IMR-90 (cell line): Measurements from ENCODE around the gene MAML3. TPM values are rescaled to one million over a fixed set of nuclear protein-coding genes. Genes with fewer than 3 reads are reported as not detected.

Experiments
- ATAC-seq: fragments of 200-7000 bp; cut with Tn5 transposase; 2 replicates; pipeline ENCODE4 v1.9.1; 2020; ENCODE audit warnings: low read depth, mild to moderate bottlenecking, moderate library complexity
- BruUV-seq: library from RNA; stranded (reverse); fragments of 400-500 nt; replicated peaks from 2 replicates; lab custom pipeline; 2021; lab: Mats Ljungman, UMichigan
- CTCF ChIA-PET: fragments of 300-600 bp; formaldehyde crosslinking; extraction: SDS; loops from one replicate; lab custom pipeline; 2021; ENCODE audit warnings: antibody characterized with exemption; lab: Yijun Ruan, JAX
- POLR2A ChIA-PET: fragments of 300-600 bp; sonication (Branson Sonifier 250); formaldehyde crosslinking; loops from one replicate; lab custom pipeline; 2022; ENCODE audit warnings: antibody characterized with exemption; ENCODE audit not compliant: unreplicated experiment; lab: Charles Lee
- DNase-seq: peaks from one replicate; pipeline ENCODE4 v3.0.0; 2013
- H2AFZ ChIP-seq: replicated peaks from 2 replicates; pipeline ENCODE3; 2013; ENCODE audit warnings: low read length, mild to moderate bottlenecking; ENCODE audit not compliant: poor library complexity
- H2AK5ac ChIP-seq: 2 replicates; pipeline ENCODE4 v1.6.1; 2013; ENCODE audit warnings: low read depth, low read length, inconsistent platforms
- H2AK9ac ChIP-seq: replicated peaks from 2 replicates; pipeline ENCODE3; 2013; ENCODE audit warnings: mild to moderate bottlenecking, low read depth, low read length, moderate library complexity; ENCODE audit not compliant: poor library complexity
- H2BK120ac ChIP-seq: 2 replicates; pipeline ENCODE4 v1.6.1; 2013; ENCODE audit warnings: low read depth, low read length, inconsistent platforms
- H2BK15ac ChIP-seq: 3 replicates; pipeline ENCODE4 v1.6.1; 2013; ENCODE audit warnings: low read depth, low read length, inconsistent platforms
- H2BK20ac ChIP-seq: 2 replicates; pipeline ENCODE4 v1.6.1; 2013; ENCODE audit warnings: low read depth, mild to moderate bottlenecking, inconsistent platforms, low read length, moderate library complexity
- H2BK5ac ChIP-seq: 2 replicates; pipeline ENCODE4 v1.6.1; 2013; ENCODE audit warnings: mild to moderate bottlenecking, low read depth, low read length, inconsistent platforms; ENCODE audit not compliant: poor library complexity, severe bottlenecking
- H3K14ac ChIP-seq: replicated peaks from 2 replicates; pipeline ENCODE4 v1.6.1; 2013; ENCODE audit warnings: low read depth, low read length, inconsistent platforms
- H3K18ac ChIP-seq: 2 replicates; pipeline ENCODE4 v1.6.1; 2013; ENCODE audit warnings: low read depth, low read length, control low read depth
- H3K23ac ChIP-seq: 2 replicates; pipeline ENCODE4 v1.6.1; 2013; ENCODE audit warnings: low read depth, low read length, inconsistent platforms
- H3K27ac ChIP-seq: 2 replicates; pipeline ENCODE4 v1.5.1; 2013; ENCODE audit warnings: mild to moderate bottlenecking, control low read depth, low read length; ENCODE audit not compliant: insufficient read depth
- H3K27me3 ChIP-seq: 2 replicates; pipeline ENCODE4 v1.6.1; 2013; ENCODE audit warnings: low read length; ENCODE audit not compliant: control insufficient read depth, insufficient read depth
- H3K36me3 ChIP-seq: 2 replicates; pipeline ENCODE4 v1.6.1; 2013; ENCODE audit warnings: low read length, mixed read lengths; ENCODE audit not compliant: control insufficient read depth, insufficient read depth
- H3K4ac ChIP-seq: 2 replicates; pipeline ENCODE4 v1.6.1; 2013; ENCODE audit warnings: low read depth, low read length, inconsistent platforms
- H3K4me1 ChIP-seq: 2 replicates; pipeline ENCODE4 v1.6.1; 2013; ENCODE audit warnings: low read length, mixed read lengths; ENCODE audit not compliant: control insufficient read depth, insufficient read depth
- H3K4me2 ChIP-seq: 2 replicates; pipeline ENCODE4 v1.6.1; 2013; ENCODE audit warnings: low read depth, mild to moderate bottlenecking, control low read depth, low read length, moderate library complexity
- H3K4me3 ChIP-seq: 2 replicates; pipeline ENCODE4 v1.5.1; 2013; ENCODE audit warnings: low read depth, mild to moderate bottlenecking, control low read depth, low read length, moderate library complexity; ENCODE audit not compliant: insufficient read depth
- H3K56ac ChIP-seq: 2 replicates; pipeline ENCODE4 v1.6.1; 2013; ENCODE audit warnings: low read length, inconsistent platforms; ENCODE audit not compliant: insufficient read depth; ENCODE audit errors: extremely low read depth
- H3K79me1 ChIP-seq, 2 experiments: 2 replicates each; pipeline ENCODE4 v1.6.1; 2013; ENCODE audit warnings: low read length in 2 of 2, inconsistent platforms in 1 of 2, low read depth in 1 of 2
- H3K9ac ChIP-seq: 2 replicates; pipeline ENCODE4 v1.6.1; 2013; ENCODE audit warnings: low read depth, low read length, control low read depth
- H3K9me1 ChIP-seq: 2 replicates; pipeline ENCODE4 v1.6.1; 2013; ENCODE audit warnings: low read length, inconsistent platforms; ENCODE audit not compliant: insufficient read depth
- H3K9me3 ChIP-seq: 2 replicates; pipeline ENCODE4 v1.6.1; 2013; ENCODE audit warnings: low read length; ENCODE audit not compliant: control insufficient read depth, insufficient read depth
- H4K20me1 ChIP-seq: 2 replicates; pipeline ENCODE4 v1.6.1; 2013; ENCODE audit warnings: low read length, inconsistent platforms; ENCODE audit not compliant: insufficient read depth
- H4K5ac ChIP-seq: 2 replicates; pipeline ENCODE4 v1.6.1; 2013; ENCODE audit warnings: mild to moderate bottlenecking, low read depth, low read length, control low read depth
- H4K8ac ChIP-seq, 2 experiments: 2 replicates each; pipeline ENCODE4 v1.6.1; 2013; ENCODE audit warnings: low read depth in 2 of 2, low read length in 2 of 2, control low read depth in 1 of 2, inconsistent platforms in 1 of 2
- H4K91ac ChIP-seq: 2 replicates; pipeline ENCODE4 v1.6.1; 2013; ENCODE audit warnings: low read depth, low read length, inconsistent platforms; ENCODE audit not compliant: insufficient read depth
- FOS ChIP-seq: fragments of 150-350 bp; IDR thresholded peaks from 2 replicates; pipeline ENCODE4 v1.6.1; 2016; ENCODE audit warnings: low read depth, low read length
- NFE2L2 ChIP-seq: fragments of 150-350 bp; IDR thresholded peaks from 2 replicates; pipeline ENCODE4 v1.6.1; 2016; ENCODE audit warnings: low read depth, mild to moderate bottlenecking, low read length
- WGBS, 2 experiments: methylation state at CpG; one replicate each; pipeline versions ENCODE4 v1.1.5 to v1.1.7; 2013; ENCODE audit warnings: missing lambda C conversion rate in 2 of 2; ENCODE audit not compliant: insufficient read length in 1 of 2; ENCODE audit errors: extremely low coverage in 2 of 2; 5-methylcytosine and 5-hydroxymethylcytosine counted together
- dilution Hi-C: fragments of 300-500 bp; cut with HindIII; formaldehyde crosslinking; loops from one replicate; pipeline ENCODE4 v1.14.3; 2018; ENCODE audit warnings: low sequenced_read_pairs; ENCODE audit not compliant: unreplicated experiment
- in situ Hi-C: fragments of 300-500 bp; cut with MboI; formaldehyde crosslinking; loops from 3 replicates; pipeline ENCODE4 v1.14.3; 2019; ENCODE audit warnings: low sequenced_read_pairs, inconsistent platforms, mixed read lengths
- intact Hi-C: fragments of 100-400 bp; cut with micrococcal nuclease; formaldehyde crosslinking; loops from 2 replicates; pipeline ENCODE4 v1.10.0; 2022
- polyA plus RNA-seq, 3 experiments: library from polyadenylated mRNA; depleted of rRNA; stranded (reverse); fragments of >200 nt; gene quantifications; 2 replicates each; pipeline ENCODE4 v1.2.3, GENCODE V29; 2012; ENCODE audit warnings: low replicate concordance in 1 of 3
- total RNA-seq: library from RNA; depleted of rRNA; stranded (reverse); fragments of >200 nt; gene quantifications from 2 replicates; pipeline ENCODE4 v1.2.3, GENCODE V29; 2012

Gene MAML3
- total and polyA plus RNA-seq, 2 of the 4 experiments (the other 2 are of a cell fraction): 0.90 to 1.7 TPM

DNA sequence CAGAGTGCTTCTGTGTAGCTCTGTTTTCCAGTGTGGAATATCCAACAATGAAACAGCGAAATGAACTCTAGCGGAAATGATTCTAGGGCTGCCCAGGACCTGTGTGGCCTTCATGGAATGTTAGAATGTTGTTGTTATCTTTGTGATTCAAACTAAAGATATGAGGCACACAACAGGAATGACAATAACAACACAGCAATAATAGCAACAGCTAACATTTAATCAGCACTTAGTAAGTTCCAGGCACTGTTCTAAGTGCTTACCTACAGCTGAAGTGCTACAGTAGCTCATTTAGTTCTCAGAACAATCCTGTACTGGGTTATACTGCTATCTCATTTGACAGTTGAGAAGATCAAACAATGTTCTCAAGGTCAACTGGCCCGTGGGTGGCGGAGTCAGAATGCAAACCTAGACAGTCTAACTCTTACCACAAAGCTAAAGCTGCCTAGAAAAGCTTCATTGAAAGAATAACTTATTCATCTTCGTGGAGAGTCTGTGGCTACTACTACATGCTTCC lies 63.7 kb downstream of the MAML3 start:
- Histone ChIP-seq H3K4me1 (peaks cover 32% of the 10 kb centered on the region), H2BK5ac (peak overlapping the region; percentile 27), H2BK15ac (peak overlapping the region; percentile 29; the same call in 2 of the 3 replicates), H3K4me2 (no peak overlapping the region), H3K4ac (peak overlapping the region; percentile 6), H4K5ac (no peak overlapping the region; the same call in 1 of the 2 replicates), H2BK20ac (0 out of 2 replicates have a peak overlapping the region, but pooled peaks have one; percentile 52), H2AK9ac (no peak overlapping the region), H3K18ac (peak overlapping the region; percentile 24; the same call in 1 of the 2 replicates), H3K9ac (no peak overlapping the region), H2AK5ac (no peak overlapping the region), H3K14ac (peak overlapping the region; percentile 58; the same call in 1 of the 2 replicates), H3K23ac (no peak overlapping the region), H3K9me3 (no peaks in the 10 kb centered on the region), H4K91ac (peak overlapping the region; percentile 43; the same call in 1 of the 2 replicates), H3K9me1 (peaks cover 19% of the 10 kb centered on the region), H3K36me3 (no peaks in the 10 kb centered on the region), H2AFZ (no peak overlapping the region), H2BK120ac (peak overlapping the region; percentile 66), H3K79me1 (peaks cover 8 to 48% of the 10 kb centered on the region in 2 experiments; a peak in 3 of 4 replicates), H4K20me1 (no peaks in the 10 kb centered on the region), H3K27me3 (no peaks in the 10 kb centered on the region), H3K4me3 (no peak overlapping the region), H3K56ac (no peak overlapping the region), H4K8ac (0 out of 4 replicates have a peak overlapping the region, but pooled peaks of 1 of the 2 experiments have one; percentile 1), H3K27ac (no peak overlapping the region)
- intact Hi-C loops (loop anchor here (1.0 kb wide), 1 partner anchor 52 kb away; no protein-coding TSS in a partner anchor), dilution Hi-C loops (no loop called here), in situ Hi-C loops (no loop called here)
- ChIA-PET CTCF (no interaction called here), POLR2A (no interaction called here)
- ATAC-seq (0 out of 2 replicates have a peak, but pooled peaks have one; percentile 6), DNase-seq (peak; percentile 35)
- BruUV-seq: no TSS peak
- 60% methylated on average over 1 of the region's 5 CpGs; no CpG with 5 or more reads in 1 of the 2 experiments for WGBS, 2 experiments
- TF ChIP-seq FOS (peak; percentile 5; the same call in 1 of the 2 replicates), NFE2L2 (no peak)
